ENCODE measurements around the gene ZNF19.

The ZNF19 gene

DNA sequence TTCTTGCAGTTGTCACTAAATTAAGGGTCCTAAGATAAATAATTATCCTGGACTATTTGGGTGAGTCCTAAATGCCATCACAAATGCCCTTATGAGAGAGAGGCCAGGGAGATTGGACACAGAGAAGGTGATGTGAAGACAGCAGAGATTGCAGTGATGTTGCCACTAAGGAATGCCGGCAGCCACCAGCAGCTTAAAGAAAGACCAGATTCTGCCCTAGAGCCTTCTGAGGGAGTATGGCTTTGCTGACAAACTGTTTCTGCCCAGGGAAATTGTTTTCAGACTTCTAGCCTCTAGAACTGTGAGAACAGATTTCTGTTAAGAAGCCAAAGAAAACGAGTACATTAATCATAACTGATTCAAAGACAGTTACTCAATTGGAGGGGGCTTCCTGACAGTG, 17.1 kb downstream of the ZNF19 start:
- H3K4me3 ChIP-seq (ENCODE audit: control insufficient read depth, low read depth, low read length), result no peak overlapping the region
- DNase-seq (ENCODE audit: low read depth), result no peak
- TF ChIP-seq, protein P1, sequence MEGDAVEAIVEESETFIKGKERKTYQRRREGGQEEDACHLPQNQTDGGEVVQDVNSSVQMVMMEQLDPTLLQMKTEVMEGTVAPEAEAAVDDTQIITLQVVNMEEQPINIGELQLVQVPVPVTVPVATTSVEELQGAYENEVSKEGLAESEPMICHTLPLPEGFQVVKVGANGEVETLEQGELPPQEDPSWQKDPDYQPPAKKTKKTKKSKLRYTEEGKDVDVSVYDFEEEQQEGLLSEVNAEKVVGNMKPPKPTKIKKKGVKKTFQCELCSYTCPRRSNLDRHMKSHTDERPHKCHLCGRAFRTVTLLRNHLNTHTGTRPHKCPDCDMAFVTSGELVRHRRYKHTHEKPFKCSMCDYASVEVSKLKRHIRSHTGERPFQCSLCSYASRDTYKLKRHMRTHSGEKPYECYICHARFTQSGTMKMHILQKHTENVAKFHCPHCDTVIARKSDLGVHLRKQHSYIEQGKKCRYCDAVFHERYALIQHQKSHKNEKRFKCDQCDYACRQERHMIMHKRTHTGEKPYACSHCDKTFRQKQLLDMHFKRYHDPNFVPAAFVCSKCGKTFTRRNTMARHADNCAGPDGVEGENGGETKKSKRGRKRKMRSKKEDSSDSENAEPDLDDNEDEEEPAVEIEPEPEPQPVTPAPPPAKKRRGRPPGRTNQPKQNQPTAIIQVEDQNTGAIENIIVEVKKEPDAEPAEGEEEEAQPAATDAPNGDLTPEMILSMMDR (IDR thresholded peaks at IDR 0.05; ENCODE audit: control insufficient read depth, insufficient read depth, low read depth, low read length, missing control alignments), result no peak

DNA sequence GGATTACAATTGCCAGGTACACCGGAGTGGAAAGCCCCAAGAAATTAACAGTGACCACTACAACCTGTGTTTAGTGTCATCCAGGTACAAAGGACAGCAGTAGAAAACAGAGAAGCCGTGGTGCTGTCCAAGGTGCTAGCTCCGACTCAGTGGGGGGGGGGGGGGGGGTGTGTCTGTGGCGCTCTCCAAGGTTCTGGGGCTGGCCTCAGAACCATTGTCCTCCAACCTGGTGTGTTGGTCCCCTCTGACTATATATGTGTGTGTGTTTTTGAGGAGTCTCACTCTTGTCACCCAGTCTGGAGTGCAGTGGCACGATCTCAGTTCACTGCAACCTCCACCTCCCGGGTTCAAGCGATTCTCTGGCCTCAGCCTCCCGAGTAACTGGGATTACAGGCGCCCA, 21.3 kb downstream of the ZNF19 start:
- DNase-seq (ENCODE audit: low read depth), result no peak
- TF ChIP-seq, protein P1 (IDR thresholded peaks at IDR 0.05; ENCODE audit: control insufficient read depth, insufficient read depth, low read depth, low read length, missing control alignments), result no peak
- no peak overlapping the region for H3K4me3 ChIP-seq (ENCODE audit: control insufficient read depth, low read depth, low read length)

DNA sequence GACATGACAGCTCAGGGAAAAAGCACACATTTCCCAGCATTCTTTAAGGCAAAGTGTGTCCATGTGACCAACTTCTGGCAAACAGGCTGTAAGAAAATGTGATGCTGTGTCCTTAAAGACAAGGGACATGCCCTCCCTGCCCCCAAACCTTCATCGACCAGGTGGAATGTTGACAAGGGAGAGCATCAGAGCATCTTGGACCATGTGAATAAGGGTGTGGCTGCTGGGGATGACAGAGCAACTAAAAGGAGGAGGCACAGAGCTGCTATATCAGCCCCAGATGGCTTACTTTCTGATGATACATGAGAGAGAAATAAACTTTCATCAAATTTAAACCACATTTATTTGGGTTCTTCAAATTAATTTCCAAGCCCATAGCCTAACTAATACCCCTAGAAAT, 24.9 kb downstream of the ZNF19 start:
- TF ChIP-seq, protein P1 (IDR thresholded peaks at IDR 0.05; ENCODE audit: control insufficient read depth, insufficient read depth, low read depth, low read length, missing control alignments), result no peak
- DNase-seq (ENCODE audit: low read depth), result no peak
- no peak overlapping the region for H3K4me3 ChIP-seq (ENCODE audit: control insufficient read depth, low read depth, low read length)

DNA sequence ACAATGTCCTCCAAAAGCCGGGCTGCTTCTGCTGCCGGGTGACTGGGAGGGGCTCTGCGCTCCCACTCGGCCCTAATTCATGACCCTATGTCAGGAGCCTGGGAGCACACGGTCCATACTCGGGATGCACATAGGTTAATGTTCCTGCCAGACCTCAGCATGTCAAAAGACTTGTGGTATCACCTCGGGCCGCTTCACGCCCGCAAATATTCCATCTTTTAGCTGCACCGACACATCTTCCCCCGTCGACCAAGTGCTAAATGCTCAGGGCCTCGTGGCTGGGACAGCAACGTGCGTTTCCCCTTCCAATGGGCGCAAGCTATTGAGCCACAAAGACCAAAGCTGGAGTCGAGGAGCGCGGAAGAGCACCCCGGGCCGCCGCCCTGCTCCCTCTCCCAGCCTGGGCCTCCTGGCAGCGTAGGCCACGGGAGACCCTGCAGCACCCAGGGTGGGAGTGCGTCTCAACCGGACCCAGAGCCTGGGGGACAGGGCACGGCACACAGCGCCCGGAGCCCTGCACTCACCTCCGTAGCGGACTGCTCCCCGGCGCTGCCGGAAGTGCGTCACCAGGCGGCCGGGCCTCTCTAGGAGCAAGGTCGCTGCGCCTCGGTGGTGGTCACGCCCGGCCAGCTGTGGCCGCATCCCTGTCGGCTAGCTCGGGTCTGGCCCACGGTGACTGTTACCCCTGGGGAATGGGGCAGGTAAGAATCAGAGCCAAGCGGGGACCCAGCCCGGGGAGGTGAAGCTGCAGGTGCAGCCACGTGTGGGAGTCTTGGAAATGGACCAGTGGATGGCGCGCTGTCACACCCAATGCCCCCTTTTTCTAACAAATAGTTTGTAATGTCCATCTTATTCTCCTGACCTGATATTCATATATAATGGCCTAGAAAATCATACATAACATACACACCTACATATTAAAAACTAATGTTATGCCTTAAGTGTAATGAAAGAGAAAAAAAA, 27.2 kb downstream of the ZNF19 start, which contains the start of gene ZNF23:
Gene ZNF23 (minus strand): TSS at position 562 of the 963 bp plus-strand sequence. CDS start 5,451 bp downstream, outside the sequence.
- TF ChIP-seq, protein P1 (IDR thresholded peaks at IDR 0.05; ENCODE audit: control insufficient read depth, insufficient read depth, low read depth, low read length, missing control alignments), result no peak
- DNase-seq (ENCODE audit: low read depth), result no peak
- peak within 1 kb of the TSS; percentile 91 for H3K4me3 ChIP-seq (ENCODE audit: control insufficient read depth, low read depth, low read length)

DNA sequence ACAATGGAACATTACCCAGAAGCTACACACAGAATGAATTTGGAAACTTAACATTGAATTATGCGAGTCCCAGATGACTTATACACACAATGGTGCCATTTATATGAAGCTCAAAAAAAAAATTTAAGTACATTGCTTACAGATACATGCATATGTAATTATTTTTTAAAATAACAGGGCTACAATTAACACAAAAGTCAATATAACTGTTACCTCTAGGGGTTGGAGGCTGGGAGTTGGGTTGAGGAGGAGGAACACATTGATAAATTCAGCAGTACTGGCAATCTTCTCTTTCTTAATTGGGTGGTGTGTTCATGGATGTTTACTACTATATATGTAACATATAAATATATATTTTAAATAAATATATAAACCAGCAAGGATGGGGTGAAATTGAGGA, 28.2 kb downstream of the ZNF19 start:
- no peak for DNase-seq (ENCODE audit: low read depth)
- peak overlapping the region; percentile 91; the same call in 1 of the 2 replicates for H3K4me3 ChIP-seq (ENCODE audit: control insufficient read depth, low read depth, low read length)
- TF ChIP-seq, protein P1 (IDR thresholded peaks at IDR 0.05; ENCODE audit: control insufficient read depth, insufficient read depth, low read depth, low read length, missing control alignments), result no peak

DNA sequence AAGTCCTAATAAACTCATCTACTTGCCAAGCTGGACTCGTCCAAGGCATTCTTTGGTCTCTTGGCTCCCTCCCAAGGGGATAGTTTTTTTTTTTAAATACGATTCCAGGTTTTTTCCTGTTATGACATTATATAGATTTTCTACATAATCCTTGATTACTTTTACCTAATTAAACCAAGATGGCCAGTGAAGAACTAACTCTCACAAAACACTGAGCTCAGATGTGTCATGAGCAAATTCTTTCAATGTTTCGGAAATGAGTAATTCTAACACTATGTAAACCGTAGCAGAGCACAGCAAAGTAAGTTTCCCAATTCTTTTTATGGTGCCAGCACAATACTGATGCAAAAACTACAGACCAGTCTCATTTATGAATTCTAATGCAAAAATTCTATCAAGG, 28.9 kb downstream of the ZNF19 start:
- TF ChIP-seq, protein P1 (IDR thresholded peaks at IDR 0.05; ENCODE audit: control insufficient read depth, insufficient read depth, low read depth, low read length, missing control alignments), result no peak
- no peak overlapping the region for H3K4me3 ChIP-seq (ENCODE audit: control insufficient read depth, low read depth, low read length)
- DNase-seq (ENCODE audit: low read depth), result peak; percentile 83

All from AG09309 (cell line).